NCI-H69 (cell line): ENCODE measurements around the gene SLC22A23.
"Not testable (repeated sequence)": the region's sequence is repeated elsewhere in the genome, so short reads cannot be mapped to it uniquely, and the experiment has no call there.

Experiments used
- DNase-seq: peaks from one replicate; lab custom pipeline; 2025; lab: John Stamatoyannopoulos, UW

Gene SLC22A23

GRCh38 chr6:3403238-3404173 is 53.3 kb downstream of the SLC22A23 start:
- peak; percentile 84 for DNase-seq

GRCh38 chr6:3402310-3403237 is 54.3 kb downstream of the SLC22A23 start:
- peak; percentile 38 for DNase-seq

- no peak for DNase-seq
Observed at GRCh38 chr6:3400162-3400561, 56.7 kb downstream of the SLC22A23 start.

GRCh38 chr6:3398755-3399696 is 57.8 kb downstream of the SLC22A23 start:
- no peak for DNase-seq

GRCh38 chr6:3398165-3398562 is 58.7 kb downstream of the SLC22A23 start:
- DNase-seq: no peak

- DNase-seq: no peak
Observed at GRCh38 chr6:3397229-3398164, 59.4 kb downstream of the SLC22A23 start.

GRCh38 chr6:3396503-3397180 is 60.2 kb downstream of the SLC22A23 start:
- no peak for DNase-seq

- no peak for DNase-seq
Observed at GRCh38 chr6:3394671-3395070, 62.2 kb downstream of the SLC22A23 start.

GRCh38 chr6:3393836-3394202 is 63.0 kb downstream of the SLC22A23 start:
- DNase-seq: peak; percentile 96

- no peak for DNase-seq
Observed at GRCh38 chr6:3392930-3393835, 63.7 kb downstream of the SLC22A23 start.

- DNase-seq: no peak
Observed at GRCh38 chr6:3391902-3392458, 64.9 kb downstream of the SLC22A23 start.

GRCh38 chr6:3390698-3391097 is 66.2 kb downstream of the SLC22A23 start:
- no peak for DNase-seq

- no peak for DNase-seq
Observed at GRCh38 chr6:3389390-3390167, 67.3 kb downstream of the SLC22A23 start.

GRCh38 chr6:3388786-3389185 is 68.1 kb downstream of the SLC22A23 start:
- no peak for DNase-seq

- no peak for DNase-seq
Observed at GRCh38 chr6:3386374-3386857, 70.4 kb downstream of the SLC22A23 start.

- no peak for DNase-seq
Observed at GRCh38 chr6:3385660-3386151, 71.1 kb downstream of the SLC22A23 start.

- not testable (repeated sequence) for DNase-seq
Observed at GRCh38 chr6:3385181-3385580, 71.7 kb downstream of the SLC22A23 start.
